NOMO-1 (cell line): ENCODE results near the gene ZNF423.
A peak's percentile ranks its signal among the peaks of the same experiment; 100 is the strongest.

ENCODE experiments used
- DNase-seq, 2 experiments: peaks; one replicate each; lab custom pipeline; 2025; ENCODE audit not compliant: unreplicated experiment in 2 of 2; lab: John Stamatoyannopoulos, UW

The ZNF423 gene

GRCh38 chr16:49504626-49505025 lies 351.3 kb downstream of the ZNF423 start:
- DNase-seq = no peak

GRCh38 chr16:49504023-49504364 lies 351.9 kb downstream of the ZNF423 start:
- DNase-seq = no peak

- peak in 1 of 2 experiments; percentile 26 for DNase-seq
These were observed 352.5 kb downstream of the ZNF423 start for GRCh38 chr16:49503256-49504022.

- no peak for DNase-seq
These were observed 353.6 kb downstream of the ZNF423 start for GRCh38 chr16:49502136-49502881.

- DNase-seq = no peak
These were observed 355.9 kb downstream of the ZNF423 start for GRCh38 chr16:49499869-49500610.

- no peak for DNase-seq
These were observed 356.5 kb downstream of the ZNF423 start for GRCh38 chr16:49499414-49499785.

- DNase-seq = no peak
These were observed 357.1 kb downstream of the ZNF423 start for GRCh38 chr16:49498666-49499413.

GRCh38 chr16:49498264-49498663 lies 357.6 kb downstream of the ZNF423 start:
- no peak for DNase-seq

- DNase-seq = no peak
These were observed 358.4 kb downstream of the ZNF423 start for GRCh38 chr16:49497466-49497865.

GRCh38 chr16:49496656-49497055 lies 359.3 kb downstream of the ZNF423 start:
- no peak for DNase-seq

GRCh38 chr16:49495596-49496355 lies 360.1 kb downstream of the ZNF423 start:
- no peak for DNase-seq

GRCh38 chr16:49494891-49495566 lies 360.9 kb downstream of the ZNF423 start:
- no peak for DNase-seq

- DNase-seq = no peak
These were observed 361.4 kb downstream of the ZNF423 start for GRCh38 chr16:49494474-49494873.

GRCh38 chr16:49493836-49494235 lies 362.1 kb downstream of the ZNF423 start:
- DNase-seq = no peak

GRCh38 chr16:49492896-49493626 lies 362.9 kb downstream of the ZNF423 start:
- DNase-seq = no peak

GRCh38 chr16:49491771-49492761 lies 363.8 kb downstream of the ZNF423 start:
- DNase-seq = peak in 1 of 2 experiments; percentile 9

- no peak for DNase-seq
These were observed 364.7 kb downstream of the ZNF423 start for GRCh38 chr16:49491106-49491670.
